ENCODE measurements around the gene YWHAH. TPM values are rescaled to one million over a fixed set of nuclear protein-coding genes. Genes with fewer than 3 reads are reported as not detected.

YWHAH gene
- total and polyA plus RNA-seq, 2 of the 8 experiments (the other 6 are each of a cell fraction or from before 2014, with no cell fraction given): 146 to 247 TPM

- no peak for TF ChIP-seq HDAC2 (IDR thresholded peaks at IDR 0.05; ENCODE audit: borderline replicate concordance in 1 of 2, low read depth in 2 of 2, low read length in 2 of 2)
These were observed 7.0 kb upstream of the YWHAH start (continued) for GRCh38 chr22:31937341-31937740.

Measured in H1 (cell line).